Activated T-helper 1 cell treated with anti-CD3 and anti-CD28 coated beads, Interleukin-12 subunit alpha, Interleukin-12 subunit beta, Interleukin-2, Interleukin-4 antibody, amounts not matched to agents 30 ng/mL and 10 ng/mL and 1 ng/mL, durations not matched to agents 14 hours and 24 hours and 36 hours (primary cell): ENCODE data around the gene PPM1N. TPM values are rescaled to one million over a fixed set of nuclear protein-coding genes. Genes with fewer than 3 reads are reported as not detected.

Source experiments
- DNase-seq: peaks from one replicate; pipeline ENCODE4 v3.0.0; 2021; ENCODE audit warnings: low spot score
- H3K27ac Mint-ChIP-seq: one replicate; pipeline ENCODE4 v1.8.0; 2021; ENCODE audit warnings: mild to moderate bottlenecking, mixed read lengths
- H3K27me3 Mint-ChIP-seq: one replicate; pipeline ENCODE4 v1.8.0; 2022; ENCODE audit warnings: mild to moderate bottlenecking, moderate library complexity, mixed read lengths; ENCODE audit not compliant: insufficient read depth
- H3K36me3 Mint-ChIP-seq: one replicate; pipeline ENCODE4 v1.8.0; 2021; ENCODE audit warnings: low read depth, mixed read lengths
- H3K4me1 Mint-ChIP-seq: one replicate; pipeline ENCODE4 v1.8.0; 2021; ENCODE audit warnings: low read depth, mixed read lengths
- H3K4me3 Mint-ChIP-seq: one replicate; pipeline ENCODE4 v1.8.0; 2021; ENCODE audit warnings: mild to moderate bottlenecking, moderate library complexity, mixed read lengths
- H3K9me3 Mint-ChIP-seq: one replicate; pipeline ENCODE4 v1.8.0; 2021; ENCODE audit warnings: mixed read lengths
- intact Hi-C: fragments of 100-400 bp; cut with micrococcal nuclease; formaldehyde crosslinking; loops from one replicate; pipeline ENCODE4 v1.15.1; 2024
- total RNA-seq: library from RNA; stranded (reverse); gene quantifications from 2 replicates; pipeline ENCODE4 v1.2.3, GENCODE V29; 2022

The PPM1N gene
- total RNA-seq, 1 donor from 2014 or later = 1.0 TPM

DNA sequence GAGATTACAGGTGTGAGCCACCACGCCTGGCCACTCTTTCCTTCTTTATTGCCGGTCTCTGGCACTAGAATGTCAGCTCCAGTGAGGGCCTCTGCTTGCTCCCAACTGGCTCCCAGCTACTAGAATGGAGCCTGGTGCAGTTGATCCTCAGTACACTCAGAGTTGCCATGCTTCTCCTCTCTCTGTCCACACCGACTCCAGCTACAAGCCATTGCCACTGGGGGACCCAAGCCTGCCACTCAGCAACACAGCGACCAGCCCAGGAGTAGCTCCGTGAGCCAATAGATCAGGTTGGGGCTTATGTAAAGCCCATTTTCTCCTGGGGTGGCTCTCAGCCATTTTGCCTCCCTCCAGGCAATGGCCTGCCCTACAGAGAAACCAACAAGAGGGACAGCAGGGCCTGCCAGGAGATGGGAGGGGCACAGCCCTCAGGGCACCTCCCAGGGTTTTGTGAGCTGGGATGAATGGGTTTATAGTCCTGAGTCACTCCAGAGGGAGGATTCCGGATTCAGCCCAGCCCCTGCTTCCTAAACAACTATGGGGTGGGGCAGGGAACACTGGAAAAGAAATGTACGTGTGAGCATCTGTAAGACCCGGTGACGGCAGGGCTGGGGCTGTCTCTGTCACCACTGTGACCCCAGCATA, 49.8 kb downstream of the PPM1N start:
- no peak for DNase-seq
- Mint-ChIP-seq H3K27ac (no peak overlapping the region), H3K36me3 (peaks cover 3% of the 10 kb centered on the region), H3K4me3 (no peak overlapping the region), H3K4me1 (peaks cover 7% of the 10 kb centered on the region), H3K27me3 (no peaks in the 10 kb centered on the region), H3K9me3 (no peaks in the 10 kb centered on the region)
- intact Hi-C loops = no loop called here

Other genes with a start within 250 kb of the PPM1N start
- gene MARK4, start 247.2 kb upstream of the PPM1N start, total RNA-seq = 27.1 and 27.2 TPM in 2 replicates
- not detected in 2 replicates for gene CKM, start 175.6 kb upstream of the PPM1N start, total RNA-seq
- not detected in 2 replicates for gene KLC3, start 157.7 kb upstream of the PPM1N start, total RNA-seq
- gene ERCC2, start 127.9 kb upstream of the PPM1N start, total RNA-seq = 30.5 and 32.8 TPM in 2 replicates
- 8.5 and 8.9 TPM in 2 replicates for gene PPP1R13L, start 93.4 kb upstream of the PPM1N start, total RNA-seq
- 25.3 and 27.2 TPM in 2 replicates for gene POLR1G, start 91.8 kb upstream of the PPM1N start, total RNA-seq
- gene ERCC1, start 74.5 kb upstream of the PPM1N start, total RNA-seq = 143 and 152 TPM in 2 replicates
- 16.8 and 17.2 TPM in 2 replicates for gene FOSB, start 30.4 kb upstream of the PPM1N start, total RNA-seq
- gene RTN2, start 1.4 kb upstream of the PPM1N start, total RNA-seq = 3.0 and 4.1 TPM in 2 replicates
- 234 and 235 TPM in 2 replicates for gene VASP, start 9.0 kb downstream of the PPM1N start, total RNA-seq
- gene OPA3, start 86.4 kb downstream of the PPM1N start, total RNA-seq = 12.1 and 16.2 TPM in 2 replicates
- not detected in 2 replicates for gene GPR4, start 103.8 kb downstream of the PPM1N start, total RNA-seq
- gene EML2, start 141.0 kb downstream of the PPM1N start, total RNA-seq = 148 and 152 TPM in 2 replicates
- 4.3 and 6.1 TPM in 2 replicates for gene GIPR, start 169.8 kb downstream of the PPM1N start, total RNA-seq
- gene SNRPD2, start 193.5 kb downstream of the PPM1N start, total RNA-seq = 757 and 760 TPM in 2 replicates
- 13.7 and 18.0 TPM in 2 replicates for gene QPCTL, start 194.2 kb downstream of the PPM1N start, total RNA-seq
- gene FBXO46, start 232.5 kb downstream of the PPM1N start, total RNA-seq = 35.1 and 35.4 TPM in 2 replicates
- not detected in 2 replicates for gene MEIOSIN, start 235.0 kb downstream of the PPM1N start, total RNA-seq